GM21737 (cell line): ENCODE measurements around the gene CIC.

Source experiments
- ATAC-seq: cut with Tn5 transposase; IDR thresholded peaks from one replicate; pipeline ENCODE4 v1.9.1; 2021; ENCODE audit warnings: mild to moderate bottlenecking, moderate library complexity; ENCODE audit not compliant: unreplicated experiment

Gene CIC

DNA sequence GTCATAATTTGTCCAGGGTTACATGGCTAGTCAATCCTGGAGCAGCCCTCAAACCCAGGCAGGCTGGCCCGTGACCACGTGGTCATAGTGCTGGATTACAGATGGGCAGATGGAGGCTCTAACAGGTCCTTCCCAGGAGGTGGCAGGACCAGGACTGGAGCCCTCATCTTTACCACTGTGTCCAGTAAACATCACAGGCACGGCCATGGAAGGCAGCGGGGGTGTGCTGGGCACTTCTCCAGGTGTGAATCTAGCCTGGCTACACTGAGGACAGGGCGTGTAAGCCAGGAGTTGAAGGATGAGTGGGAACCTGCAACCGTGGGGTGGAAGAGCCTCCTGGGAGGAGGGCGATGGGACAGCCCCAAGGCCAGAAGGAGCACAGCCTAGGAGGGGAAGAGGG lies 6.1 kb downstream of the CIC start:
- ATAC-seq: no peak

DNA sequence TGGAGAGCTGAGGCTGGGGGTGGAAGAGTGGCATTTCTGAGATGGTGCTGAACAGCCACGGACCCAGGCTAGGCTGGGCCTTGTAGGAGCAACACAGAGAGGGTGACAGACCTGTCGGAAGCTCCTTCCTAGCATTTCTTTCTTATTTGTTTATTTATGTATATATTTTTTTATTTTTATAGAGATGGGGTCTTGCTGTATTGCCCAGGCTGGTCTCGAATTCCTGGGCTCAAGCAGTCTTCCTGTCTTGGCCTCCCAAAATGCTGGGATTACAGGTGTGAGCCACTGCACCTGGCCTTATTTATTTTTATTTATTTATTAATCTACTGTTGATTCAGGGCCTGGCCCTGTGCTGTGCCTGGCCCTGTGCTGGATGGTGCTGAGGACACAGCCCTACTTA lies 6.5 kb downstream of the CIC start:
- no peak for ATAC-seq

DNA sequence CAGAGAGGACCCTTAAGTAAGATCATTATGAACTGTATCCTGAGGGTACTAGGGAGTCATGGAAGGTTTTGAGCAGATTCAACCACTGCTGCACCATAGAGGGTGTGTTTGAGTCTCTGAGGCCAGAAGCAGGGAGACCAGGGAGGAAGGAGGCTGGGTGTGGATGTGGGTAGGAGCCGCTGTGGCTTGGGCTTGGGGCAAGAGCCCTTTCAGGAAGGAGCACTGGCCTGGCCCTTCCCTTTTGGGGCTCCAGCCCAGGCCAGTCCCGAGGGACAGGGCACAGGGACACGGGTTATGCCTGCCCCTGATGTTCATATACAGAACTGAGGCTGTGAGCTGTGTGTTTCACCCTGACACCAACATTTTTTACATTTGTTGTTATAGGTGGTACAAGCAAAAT lies 7.2 kb downstream of the CIC start:
- no peak for ATAC-seq

DNA sequence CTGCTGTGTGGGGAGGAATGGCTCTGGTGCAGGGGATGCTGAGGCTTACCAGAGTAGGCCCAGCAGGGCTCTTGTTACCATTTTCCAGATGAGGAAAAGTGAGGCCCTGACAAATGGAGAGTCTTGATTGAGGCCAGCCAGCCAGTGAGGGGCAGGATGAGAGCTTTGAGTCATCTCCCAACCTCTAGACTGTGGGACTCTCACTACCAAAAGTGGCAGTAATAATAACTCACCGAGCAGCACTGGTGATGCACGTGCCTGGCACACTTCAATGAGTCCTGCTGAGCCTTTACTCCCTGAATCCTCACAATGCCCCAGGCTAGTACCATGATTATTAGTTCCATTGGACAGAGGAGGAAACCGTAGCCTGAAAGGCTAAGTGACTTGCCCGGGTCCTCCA lies 7.8 kb downstream of the CIC start:
- no peak for ATAC-seq

DNA sequence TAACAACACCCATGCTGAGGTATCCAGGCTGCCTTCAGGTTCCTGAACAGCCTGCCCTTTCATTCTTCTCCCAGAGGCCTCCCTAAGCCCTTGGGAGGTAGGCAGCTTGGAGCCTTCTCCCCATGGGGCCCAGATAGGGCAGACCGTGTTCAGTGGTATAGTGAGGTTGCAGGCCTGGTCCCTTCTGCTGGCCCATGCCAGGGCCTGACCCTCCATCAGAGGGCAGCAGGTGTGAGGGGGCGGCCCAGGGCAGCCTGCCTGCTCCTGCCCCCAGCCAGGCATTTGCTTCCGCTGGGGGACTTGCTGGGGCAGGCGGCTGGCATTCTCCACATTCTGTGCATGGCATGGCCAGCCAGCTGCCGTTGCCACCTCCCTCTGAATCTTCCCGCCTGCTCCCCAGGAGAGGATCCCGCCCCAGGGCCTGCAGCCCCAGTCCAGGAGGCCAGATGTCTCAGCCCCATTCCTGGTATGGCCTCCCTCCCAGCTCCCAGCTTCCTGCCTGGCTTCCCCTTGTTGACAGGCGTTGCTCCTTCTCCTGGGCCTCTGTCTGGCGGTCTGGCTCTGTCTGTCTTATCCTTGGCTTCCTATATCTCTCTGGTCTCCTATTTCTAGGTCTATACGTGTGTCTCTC lies 8.9 kb downstream of the CIC start:
- ATAC-seq: no peak

DNA sequence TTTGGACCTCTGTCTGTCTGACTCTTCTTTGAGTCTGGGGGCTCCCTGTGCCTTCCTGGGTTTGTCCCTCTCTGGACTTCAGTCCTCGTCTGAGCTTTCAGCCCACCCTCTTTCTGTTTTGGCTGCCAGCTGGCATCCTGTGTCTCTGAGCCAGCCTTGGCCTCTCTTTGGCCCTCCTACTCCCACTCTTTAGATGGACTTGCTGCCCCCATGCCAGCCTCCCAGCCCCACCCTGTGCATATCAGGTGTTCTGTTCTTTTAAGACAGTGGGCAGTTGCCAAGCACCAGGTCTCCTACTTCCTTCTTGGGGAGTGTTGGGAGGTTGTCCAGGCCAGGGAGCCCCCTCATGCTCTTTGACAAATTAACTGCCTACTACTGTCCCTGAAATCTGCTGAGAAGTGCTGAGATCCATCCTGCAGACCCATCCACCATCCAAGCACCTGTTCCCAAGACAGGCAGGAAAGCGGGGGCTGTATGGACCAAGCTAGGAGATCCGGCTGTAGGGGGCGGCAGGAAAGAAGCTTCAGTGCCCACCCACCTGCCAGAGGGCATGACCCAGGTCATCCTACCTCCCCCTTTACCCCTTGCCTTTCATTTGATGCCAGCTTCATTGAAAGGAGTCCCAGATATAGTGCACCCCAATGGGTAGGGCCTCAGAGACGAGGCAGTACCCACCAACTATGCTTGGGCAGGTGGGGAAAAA lies 9.6 kb downstream of the CIC start:
- no peak for ATAC-seq

DNA sequence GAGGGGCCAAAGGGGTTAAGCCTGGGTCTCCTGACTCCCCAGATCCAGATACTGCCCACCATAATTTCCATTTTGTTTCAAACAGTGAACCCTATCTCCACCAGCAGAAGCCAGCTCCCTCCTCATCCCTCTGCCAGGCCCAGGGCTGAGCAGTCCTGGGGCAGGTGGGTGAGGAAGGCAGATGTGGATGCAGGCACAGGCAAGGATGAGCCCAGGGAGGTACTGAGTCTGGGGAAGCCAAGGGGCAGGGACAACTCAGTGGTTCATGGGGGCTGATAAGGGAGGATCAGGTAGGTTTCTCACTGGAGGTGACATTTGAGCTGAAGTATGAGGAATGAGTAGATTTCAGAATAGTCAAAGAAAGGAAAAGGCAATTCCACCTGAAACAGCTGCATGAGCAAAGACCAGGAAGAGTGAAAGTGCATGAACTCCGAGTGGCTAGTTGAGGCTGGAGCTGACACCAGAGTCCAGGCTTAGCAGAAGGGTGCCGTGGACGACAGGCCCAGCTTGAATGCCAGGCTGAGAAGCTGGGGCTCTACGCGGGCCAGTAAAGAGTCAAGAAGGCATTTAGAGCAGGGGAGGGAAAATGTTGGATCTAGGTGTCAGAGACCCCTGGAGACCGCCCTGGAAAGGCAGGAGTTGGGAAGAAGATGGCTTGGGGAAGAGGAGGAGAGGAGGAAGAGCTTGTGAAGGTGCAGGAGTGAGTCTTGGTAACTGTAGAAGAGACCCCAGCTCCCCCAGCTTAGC lies 10.3 kb downstream of the CIC start:
- ATAC-seq: no peak

DNA sequence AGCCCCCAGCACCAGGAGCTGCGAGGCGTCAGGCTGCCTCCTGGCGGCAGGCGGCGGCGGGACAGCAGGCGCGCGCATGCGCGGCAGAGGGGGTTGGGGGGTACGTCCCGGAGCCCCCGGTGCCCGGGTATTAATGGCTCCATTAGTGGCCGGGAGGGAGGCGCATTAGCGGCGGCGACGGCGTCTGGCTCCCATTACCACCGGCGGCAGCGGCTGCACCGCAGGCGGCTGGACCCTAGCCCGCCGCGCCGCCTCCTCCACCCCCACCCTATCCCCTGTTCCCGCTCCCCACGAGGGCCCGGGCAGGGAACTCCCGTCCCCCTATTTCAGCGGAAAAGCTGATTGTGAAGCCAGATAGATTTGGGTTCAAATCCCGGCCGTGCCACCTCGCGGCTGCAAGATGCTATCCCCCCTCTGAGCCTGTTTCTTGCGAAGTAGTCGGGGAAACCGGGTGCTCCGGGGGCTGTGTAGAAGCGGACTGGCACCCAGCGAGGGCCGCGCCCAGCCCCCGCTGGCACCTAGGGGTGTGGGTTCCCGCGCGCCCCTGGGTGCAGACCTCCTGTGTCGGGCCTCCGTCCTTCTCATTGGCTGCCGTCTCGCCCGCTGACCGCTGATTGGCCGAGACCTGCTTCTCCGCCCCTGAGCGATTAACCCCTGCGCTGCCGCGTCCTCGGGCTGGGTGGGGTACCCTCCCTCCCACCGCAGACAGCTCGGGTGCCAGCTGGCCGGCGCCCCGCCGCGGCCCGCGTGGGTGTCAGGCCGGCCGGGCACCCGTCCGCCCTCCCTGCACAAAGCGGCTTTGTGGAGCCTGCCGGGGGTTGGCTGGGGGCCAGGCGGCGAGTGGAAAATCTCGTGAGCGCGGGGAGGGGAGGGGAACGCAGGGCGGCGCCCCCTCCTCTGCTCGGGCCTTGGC lies 11.1 kb downstream of the CIC start:
- ATAC-seq: peak; percentile 32

DNA sequence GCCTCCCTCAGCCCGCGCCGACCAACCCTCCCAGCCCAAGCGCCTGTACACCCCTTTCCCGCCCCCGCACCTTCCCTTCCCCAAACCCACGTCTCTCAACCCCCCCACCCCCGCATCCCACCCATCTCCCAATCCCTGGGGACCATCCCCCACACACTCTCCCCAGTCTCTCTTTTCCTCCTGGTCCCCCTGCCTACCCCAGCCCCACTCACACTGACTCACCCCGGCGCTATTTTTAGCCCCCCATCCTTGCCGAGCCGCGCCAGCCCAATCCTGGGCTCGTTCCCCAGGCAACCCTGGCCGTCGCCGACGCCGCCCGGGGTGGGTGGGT lies 11.7 kb downstream of the CIC start:
- no peak for ATAC-seq

DNA sequence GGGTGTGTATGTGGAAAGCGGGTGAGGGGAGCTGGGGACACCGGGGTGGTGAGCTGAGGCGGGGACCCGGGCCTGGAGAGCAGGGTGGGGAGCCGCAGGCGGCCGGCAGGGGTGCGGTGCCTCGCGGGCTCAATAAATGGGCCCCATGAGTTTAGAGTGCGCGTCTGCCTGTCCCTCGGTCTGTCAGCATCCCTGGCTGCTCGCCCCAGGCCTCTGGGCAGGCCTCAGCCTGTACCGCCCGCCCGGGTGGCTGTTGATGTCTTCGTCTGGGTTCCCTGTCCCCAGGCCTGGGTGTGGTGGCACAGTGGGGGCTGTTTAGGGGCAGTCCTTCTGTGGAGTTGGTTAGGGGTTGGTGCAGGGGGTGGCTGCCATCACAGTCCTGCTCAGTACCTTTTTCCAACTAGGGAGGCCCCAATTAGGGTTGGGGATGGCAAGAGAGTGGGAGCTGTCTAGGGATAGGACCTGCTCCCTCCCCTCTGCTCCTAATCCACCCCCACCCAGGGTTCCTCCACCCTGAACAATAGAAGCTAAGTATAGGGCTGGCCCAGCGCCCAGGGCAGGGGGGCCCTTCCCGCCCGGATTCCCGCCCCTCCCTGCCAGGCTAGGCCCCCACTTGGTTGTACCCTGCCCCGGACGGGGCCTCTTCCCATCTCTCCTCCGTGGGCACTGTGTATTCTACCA lies 12.2 kb downstream of the CIC start:
- no peak for ATAC-seq

DNA sequence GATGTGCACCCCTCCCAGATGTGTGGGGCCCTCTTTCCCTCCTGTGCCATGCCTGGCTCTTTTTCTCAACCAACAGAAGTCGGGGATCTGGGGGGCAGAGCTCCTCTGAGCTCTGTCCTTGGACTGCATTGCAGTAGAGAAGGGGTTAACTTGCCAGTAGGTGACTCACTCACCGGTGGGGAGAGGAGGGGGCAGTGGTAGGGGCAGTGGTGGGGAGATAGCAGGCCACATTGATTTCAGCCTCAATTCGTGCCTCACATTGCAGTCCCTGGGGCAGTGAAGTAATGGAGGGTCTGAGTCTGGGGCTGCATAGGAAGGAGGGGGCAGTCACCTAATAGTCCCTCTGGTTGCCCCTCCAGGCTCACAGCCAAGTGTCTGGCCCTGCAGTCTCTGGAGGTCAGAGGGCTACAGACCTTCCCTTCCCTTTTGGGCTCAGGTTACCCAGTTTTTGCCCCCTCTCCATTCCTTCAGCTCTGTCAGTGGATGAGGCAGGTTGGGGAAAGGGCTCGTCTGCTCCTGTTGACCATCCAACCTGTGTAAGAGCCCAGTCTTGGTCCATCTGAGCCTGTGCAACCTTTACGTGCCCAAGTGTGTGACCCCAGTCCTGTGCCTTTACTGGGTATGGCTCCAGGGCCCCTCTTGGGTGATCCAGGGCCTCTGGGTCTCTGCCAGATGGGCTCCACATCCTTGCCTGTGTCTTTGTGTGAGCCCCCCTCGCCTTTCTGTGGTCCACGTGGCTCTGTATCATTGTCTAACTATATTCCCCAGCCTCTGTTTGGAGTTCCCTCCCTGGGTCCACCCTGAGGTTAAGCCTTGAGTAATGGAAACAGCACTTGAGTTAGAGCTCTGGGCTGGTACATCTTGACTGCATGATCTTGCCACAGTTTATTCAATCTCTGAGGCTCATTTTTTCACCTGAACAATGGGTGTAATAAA lies 13.0 kb downstream of the CIC start:
- no peak for ATAC-seq

DNA sequence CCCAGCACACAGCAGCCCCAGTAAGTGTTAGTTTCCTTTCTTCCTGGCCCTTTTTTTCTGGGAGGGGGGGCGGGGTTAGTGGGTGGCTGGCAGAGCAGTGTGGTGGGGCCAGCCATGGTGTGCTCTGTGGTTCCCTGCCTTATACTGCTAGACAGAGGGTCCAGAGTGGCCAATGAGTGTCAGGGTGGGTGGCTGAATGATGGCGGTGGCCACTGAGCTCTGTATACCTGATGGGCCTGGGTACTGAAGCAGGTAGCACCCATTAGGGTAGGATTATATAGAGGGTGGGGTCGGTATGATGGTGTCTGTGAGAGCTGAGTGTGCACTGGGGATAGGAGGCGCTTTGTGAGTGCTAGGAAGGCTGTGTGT lies 13.8 kb downstream of the CIC start:
- no peak for ATAC-seq

DNA sequence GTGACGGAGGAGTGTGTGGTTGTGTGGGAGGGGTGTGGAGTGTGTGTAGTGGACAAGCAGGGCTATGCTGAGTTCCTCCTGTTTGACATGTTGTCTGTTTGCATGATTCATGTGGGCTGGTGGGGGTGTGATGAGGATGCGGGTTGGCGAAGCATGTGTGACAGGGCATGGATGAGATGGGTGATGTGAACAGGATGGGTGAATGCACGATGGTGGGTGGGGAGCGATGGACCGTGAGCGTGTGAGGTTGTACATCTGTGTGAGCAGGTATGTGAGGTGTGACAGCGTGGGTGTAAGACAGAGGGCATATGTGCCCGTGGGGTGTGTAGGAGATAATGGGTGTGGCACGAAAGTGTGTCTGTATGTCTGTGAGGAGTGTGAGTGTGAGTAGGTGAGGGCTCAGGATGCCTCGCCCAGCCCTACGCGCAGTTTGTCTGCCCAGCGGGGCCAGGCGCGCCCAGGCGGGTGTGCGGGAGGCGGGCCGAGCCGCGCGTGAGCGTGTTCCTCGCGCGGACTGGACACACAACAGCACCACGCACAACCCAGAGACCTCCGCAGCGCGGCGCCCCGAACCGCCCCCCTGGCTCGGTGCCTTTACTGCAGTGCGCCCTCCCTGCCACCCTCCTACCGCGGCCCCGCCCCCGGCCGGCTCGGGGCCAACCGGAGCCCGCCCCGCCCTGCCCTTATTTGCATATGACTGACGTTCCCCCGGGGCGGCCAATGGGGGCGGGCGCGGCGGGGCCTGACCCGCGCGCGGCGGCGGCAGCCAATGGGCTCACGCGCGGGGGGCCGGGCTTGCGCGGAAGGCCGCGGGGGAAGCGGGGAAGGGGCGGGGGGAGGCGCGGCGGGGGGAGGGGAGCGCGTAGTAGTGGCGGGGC lies 14.4 kb downstream of the CIC start:
- peak; percentile 41 for ATAC-seq

DNA sequence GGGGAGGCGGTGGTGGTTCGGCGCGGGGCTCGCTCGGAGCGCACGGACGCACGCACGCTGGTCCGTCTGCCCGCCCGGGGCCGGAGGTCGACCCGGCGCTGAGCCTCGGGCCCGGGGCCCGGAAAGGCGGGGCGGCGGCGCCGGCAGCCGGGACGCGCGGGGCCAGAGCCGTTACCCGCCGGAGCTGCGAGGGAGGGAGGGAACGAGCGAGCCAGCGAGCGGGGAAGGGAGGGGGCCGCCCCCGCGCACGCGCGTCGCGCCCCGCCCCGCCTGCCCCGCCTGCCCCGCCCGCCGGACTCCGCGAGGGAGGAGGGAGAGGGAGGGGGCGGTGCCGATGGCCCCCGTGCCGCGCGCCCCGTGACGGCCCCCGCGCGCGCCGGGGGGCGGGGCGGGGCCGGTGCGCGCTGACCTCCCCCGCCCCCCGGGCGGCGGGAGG lies 15.0 kb downstream of the CIC start:
- peak; percentile 33 for ATAC-seq

DNA sequence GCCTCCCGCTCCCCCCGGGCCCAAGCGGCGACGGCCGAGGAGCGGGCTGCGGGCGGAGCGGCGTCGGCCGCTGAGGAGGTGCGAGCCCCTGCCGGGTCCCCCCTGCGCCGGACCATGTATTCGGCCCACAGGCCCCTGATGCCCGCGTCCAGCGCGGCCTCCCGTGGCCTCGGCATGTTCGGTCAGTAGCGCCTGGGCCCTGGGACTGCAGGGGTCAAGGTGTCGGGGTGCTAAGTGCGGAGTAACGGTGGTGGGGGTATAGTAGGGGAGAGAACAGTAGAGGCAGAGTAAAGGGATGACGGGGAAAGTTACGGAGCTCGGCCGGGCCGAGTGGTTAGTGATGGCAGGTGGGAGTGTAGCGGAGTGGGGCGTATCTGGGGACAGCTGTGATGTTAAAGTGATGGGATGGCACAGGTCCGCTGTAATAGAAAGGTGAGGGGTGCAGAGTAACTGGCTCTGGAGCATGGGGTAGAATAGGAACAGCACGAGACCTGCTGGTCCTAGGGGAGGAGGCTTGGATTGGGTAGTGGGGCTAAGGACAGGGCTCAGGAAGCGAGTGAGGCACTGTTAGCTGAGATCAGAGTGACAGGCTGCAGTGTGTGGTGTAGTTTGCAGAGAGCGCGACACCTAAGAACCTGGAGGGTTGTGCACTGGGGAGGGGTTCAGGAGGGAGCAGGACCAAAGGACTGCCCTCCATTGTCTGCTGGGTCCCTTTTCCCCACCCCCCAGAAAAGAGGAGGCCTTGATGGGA lies 15.7 kb downstream of the CIC start:
- no peak for ATAC-seq

DNA sequence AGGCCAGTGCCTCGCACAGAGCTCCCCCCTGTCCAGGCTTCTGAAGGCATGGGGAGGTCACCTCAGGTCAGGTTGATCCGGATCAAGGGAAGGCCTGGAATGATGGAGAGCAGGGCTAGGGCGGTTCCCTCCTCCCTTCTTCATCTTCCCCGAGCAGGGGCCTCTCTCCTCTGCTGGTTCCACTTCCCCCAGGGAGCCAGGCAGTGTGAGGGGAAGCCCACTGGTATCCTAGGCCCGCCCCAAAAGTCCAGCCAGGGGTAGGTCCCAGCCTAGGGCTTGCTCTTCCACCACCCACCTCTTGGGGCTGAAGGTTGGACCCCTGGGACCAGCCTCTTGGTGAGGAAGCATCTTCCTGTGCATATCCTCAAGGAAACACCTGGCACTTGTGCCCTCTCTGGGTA lies 16.5 kb downstream of the CIC start:
- ATAC-seq: no peak

DNA sequence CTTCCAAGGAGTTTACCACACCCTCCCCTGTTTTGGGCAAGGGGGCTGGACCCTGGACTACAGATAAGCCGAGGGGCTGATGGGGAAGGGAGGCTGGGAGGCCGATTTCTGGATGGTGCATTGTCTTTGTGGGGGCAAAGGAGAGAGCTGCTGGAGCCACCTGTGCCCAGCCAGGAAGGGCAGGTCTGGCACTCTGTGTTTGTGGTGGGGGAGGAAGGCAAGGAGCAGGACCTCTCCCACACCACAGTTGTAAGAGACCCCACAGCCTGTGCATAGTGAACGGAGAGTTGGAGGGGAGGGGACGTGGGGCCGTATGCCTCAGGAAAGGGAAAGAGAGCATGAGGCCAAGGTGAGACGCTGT lies 16.9 kb downstream of the CIC start:
- no peak for ATAC-seq

DNA sequence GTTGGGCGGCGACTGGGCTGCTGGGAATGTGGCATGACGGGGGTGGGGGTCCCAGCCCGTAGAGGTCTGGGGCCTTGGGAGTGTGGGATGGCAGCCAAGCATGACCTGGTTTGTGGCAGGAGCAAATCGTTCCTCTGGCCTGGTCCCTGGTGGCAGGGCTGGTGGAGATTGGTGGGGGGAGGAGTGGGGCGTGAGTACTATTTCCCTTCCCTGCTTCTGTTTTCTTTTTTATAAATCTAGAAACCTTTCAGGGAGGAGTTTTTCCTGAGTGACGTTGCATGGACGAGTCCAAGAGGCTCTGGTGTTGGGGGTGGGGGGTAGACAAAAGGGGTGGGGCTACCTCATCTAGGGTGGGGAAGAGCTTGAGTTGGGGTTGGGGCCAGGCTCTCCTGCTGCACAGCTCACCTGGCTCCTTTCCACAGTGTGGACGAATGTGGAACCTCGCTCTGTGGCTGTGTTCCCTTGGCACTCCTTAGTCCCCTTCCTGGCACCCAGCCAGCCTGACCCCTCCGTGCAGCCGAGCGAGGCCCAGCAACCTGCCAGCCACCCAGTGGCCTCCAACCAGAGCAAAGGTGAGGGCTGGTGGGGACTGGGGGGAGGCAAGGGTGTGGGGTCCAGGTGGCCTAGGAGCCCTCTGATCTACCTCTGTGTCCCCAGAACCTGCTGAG lies 17.4 kb downstream of the CIC start:
- ATAC-seq: no peak
